ENCODE results near the gene HES2. TPM values are rescaled to one million over a fixed set of nuclear protein-coding genes. Genes with fewer than 3 reads are reported as not detected.

The HES2 gene, protein sequence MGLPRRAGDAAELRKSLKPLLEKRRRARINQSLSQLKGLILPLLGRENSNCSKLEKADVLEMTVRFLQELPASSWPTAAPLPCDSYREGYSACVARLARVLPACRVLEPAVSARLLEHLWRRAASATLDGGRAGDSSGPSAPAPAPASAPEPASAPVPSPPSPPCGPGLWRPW
- total RNA-seq: not detected
- long read RNA-seq: 0 reads

GRCh38 chr1:6419804-6420453 is at the start of gene HES2:
Gene HES2, minus strand, starts transcription at chr1:6419919. Its CDS starts 99 bp downstream, at chr1:6419820.
- ATAC-seq: no peak
- DNase-seq (ENCODE audit: missing footprints): no peak
- intact Hi-C loops (cut with DNase I): no loop called here

DNA sequence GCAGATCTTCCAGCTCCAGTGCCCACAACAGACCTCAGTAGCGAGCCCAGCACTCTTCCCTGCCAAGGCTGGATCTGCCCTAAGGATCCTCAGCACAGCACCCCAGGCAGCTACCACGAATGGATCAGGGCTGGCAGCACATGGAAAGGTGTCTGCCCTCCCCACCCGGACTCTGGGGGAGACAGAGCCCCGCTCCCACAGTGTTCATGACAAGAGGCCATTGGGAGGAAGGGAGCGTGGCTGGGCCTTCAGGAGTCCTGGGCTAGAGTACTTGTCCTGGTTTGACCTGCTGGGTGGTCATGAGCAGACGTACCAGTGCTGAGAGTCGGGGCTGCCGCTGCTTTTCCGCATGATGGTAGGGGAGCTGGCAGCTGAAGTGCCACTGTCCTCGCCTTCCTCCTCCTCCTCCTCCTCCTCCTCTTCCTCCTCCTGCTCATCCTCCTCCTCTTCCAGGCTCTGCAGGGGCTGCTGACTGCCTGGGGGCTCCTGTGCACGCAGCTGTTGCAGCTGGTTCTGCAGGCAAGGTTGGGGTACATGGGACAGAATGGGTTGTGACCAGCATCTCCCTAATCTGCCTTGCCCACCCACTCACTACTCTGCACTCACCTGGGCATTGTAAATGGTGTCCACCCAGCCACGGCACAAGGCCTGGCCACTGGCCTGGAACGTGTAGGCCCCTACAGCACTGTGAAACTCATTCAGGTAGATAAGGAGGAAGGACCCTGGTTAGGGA is 49.2 kb upstream of the HES2 start:
- ATAC-seq: no peak

GRCh38 chr1:6467744-6468688 is 48.3 kb upstream of the HES2 start:
- intact Hi-C loops (cut with DNase I): no loop called here
- ATAC-seq: no peak
- DNase-seq (ENCODE audit: missing footprints): no peak

More for the DNA sequence above, 49.2 kb upstream of the HES2 start:
- intact Hi-C loops (cut with DNase I): no loop called here
- no peak for DNase-seq (ENCODE audit: missing footprints)

DNA sequence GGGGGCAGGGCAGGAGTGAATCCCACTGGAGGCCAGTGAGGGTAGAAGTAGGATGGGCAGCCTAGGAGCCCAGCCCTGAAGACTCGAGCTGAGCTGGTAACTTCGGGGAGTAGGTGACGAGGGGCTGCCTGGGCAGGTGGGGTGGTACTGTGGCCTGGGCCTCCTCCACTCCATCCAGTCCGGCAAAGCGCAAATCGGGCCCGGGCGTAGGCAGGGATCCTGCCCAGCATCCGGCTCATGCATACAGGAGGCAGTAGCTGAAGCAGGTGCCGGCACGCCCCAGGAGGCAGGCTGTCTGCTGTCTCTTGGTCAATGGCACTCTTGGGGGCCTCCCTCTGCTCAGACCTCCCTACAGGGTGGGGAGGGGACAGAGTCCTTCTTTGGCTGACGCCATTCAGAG is 47.5 kb upstream of the HES2 start:
- ATAC-seq (no peak), DNase-seq (ENCODE audit: missing footprints) (no peak)

GRCh38 chr1:6466751-6467150 is 47.0 kb upstream of the HES2 start:
- ATAC-seq: no peak
- intact Hi-C loops (cut with DNase I): no loop called here

More for the DNA sequence above, 47.5 kb upstream of the HES2 start:
- intact Hi-C loops (cut with DNase I): no loop called here

DNA sequence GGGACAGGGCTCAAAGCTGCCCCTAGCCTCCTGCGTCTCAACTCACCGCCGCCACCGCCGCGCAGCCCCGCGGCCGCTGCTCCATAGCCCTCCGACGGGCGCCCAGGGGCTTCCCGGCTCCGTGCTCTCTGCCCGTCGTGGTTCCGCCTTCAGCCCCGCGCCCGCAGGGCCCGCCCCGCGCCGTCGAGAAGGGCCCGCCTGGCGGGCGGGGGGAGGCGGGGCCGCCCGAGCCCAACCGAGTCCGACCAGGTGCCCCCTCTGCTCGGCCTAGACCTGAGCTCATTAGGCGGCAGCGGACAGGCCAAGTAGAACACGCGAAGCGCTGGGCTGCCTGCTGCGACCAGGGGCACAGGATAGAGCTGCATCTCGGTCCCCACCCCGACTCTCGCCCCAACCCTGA is 46.3 kb upstream of the HES2 start, which contains the start of gene TNFRSF25:
Gene TNFRSF25 (minus strand): TSS at position 151 of the 400 bp plus-strand sequence. CDS start 66 bp downstream, at position 85.
- intact Hi-C loops (cut with DNase I): no loop called here
- ATAC-seq: no peak
- no peak for DNase-seq (ENCODE audit: missing footprints)

More at GRCh38 chr1:6466751-6467150, 47.0 kb upstream of the HES2 start:
- no peak for DNase-seq (ENCODE audit: missing footprints)

GRCh38 chr1:6465461-6466005 is 45.8 kb upstream of the HES2 start:
- no peak for DNase-seq (ENCODE audit: missing footprints)
- intact Hi-C loops (cut with DNase I): no loop called here
- no peak for ATAC-seq

- ATAC-seq: no peak
- intact Hi-C loops (cut with DNase I): no loop called here
- DNase-seq (ENCODE audit: missing footprints): no peak
Observed at GRCh38 chr1:6464915-6465314, 45.2 kb upstream of the HES2 start.

- DNase-seq (ENCODE audit: missing footprints) (no peak), ATAC-seq (peak; percentile 63)
- intact Hi-C loops (cut with DNase I): no loop called here
Observed at GRCh38 chr1:6464514-6464836, 44.8 kb upstream of the HES2 start.

GRCh38 chr1:6463120-6463412 is 43.3 kb upstream of the HES2 start:
- intact Hi-C loops (cut with DNase I): no loop called here

GRCh38 chr1:6462412-6463119 is 42.8 kb upstream of the HES2 start:
- DNase-seq (ENCODE audit: missing footprints): no peak
- intact Hi-C loops (cut with DNase I): no loop called here
- no peak for ATAC-seq

More at GRCh38 chr1:6463120-6463412, 43.3 kb upstream of the HES2 start:
- DNase-seq (ENCODE audit: missing footprints): no peak
- no peak for ATAC-seq

DNA sequence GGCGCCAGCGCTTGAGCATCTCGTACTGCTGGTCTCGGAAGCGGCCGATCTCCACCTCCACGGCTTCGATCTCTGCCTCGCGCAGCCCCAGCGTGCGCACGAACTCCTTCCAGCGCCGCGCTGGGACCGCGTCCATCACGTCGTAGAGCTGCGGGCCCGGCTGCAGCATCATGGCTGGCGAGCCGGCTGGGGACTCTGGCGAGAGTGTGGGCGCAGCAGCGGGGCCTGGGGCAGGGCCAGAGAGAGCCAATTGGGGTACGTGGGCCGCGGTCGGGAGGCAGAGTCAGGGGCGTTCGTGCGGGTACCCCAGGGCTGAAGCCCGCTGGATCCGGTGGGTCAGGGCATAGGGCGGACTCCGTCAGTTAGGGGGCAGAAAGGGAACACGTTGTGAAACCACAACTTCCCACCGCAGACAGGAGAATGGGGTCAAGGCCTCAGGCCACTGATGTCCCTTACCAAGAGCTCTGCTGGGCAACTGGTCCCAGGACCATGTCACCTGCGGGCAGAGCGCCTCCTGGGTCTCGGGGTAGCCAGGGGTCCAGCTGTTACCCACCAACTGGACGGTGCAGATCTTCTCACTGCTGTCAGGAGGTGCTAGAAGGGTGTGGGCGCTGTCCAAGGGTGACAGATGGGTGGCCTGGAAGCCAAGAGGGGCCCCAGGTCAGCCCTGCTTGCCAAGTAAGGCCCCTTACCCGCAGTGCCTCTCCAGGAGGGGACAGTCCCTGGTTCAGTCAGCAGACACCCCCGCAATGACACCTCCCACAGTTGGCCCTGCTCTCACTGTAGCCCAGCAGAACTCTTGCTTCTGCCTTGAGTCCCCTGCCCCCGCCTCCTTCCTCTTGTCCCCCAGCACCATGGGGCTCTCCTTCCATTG is 42.1 kb upstream of the HES2 start:
- DNase-seq (ENCODE audit: missing footprints): no peak
- ATAC-seq: no peak
- intact Hi-C loops (cut with DNase I): no loop called here

DNA sequence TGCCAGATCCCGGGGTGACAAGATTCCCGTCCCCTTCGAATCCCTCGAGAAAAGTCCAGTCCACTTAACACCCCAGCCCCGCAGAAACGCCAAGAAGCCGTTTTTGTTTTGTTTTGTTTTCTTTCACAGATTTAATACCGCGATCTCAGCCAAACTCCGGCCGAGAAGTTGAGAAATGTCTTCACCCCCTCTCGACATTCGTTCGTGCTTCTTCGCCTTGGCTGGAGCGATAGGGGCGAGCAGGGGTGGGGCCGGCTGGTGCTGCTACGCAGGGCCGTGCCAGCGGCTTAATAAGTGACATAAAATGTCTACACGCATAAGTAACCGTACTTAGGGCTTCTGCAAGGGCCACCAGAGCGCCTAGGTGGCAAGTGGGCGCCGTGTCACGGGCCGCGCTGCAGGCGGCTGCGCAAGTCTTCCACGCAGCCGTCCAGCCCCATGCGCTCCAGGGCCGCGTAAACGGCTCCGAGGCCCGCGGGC is 41.4 kb upstream of the HES2 start:
- intact Hi-C loops (cut with DNase I): no loop called here
- ATAC-seq (peak; percentile 24), DNase-seq (ENCODE audit: missing footprints) (no peak)

DNA sequence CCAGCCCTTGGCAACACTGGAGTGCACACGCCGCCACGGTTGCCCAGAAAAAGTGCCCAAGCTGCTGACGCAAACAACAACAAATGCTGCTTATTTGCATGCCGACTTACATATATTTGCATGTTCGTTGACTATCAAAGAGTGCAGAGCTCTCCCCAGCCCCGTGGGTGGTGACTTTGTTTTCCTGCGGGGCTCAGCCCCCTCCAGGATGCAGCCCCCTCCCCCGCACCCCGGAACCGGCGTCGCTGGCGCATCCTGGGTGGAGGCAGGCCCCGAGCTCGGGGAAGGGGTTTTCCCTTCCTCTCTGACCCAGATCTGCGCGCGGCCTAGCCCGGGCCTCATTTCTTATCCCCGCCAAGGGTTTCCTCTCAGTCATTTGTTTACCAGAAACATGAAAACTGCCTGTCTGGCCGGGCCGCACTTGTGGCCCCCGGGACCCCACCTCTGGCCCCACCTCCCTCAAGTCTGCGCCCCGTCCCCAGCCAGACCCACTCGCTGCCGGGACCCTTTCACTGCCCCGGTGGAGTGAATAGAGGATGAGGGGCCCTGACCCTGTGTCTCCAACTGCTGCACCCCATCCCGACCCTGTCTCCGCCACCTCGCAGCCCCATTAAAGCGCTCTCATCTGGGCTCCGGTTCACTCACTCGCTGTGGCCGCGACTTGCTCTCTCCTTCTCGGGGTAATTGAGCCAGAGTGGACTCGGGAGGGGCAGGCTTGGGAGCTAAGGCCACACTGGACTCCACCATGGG is 40.8 kb upstream of the HES2 start:
- DNase-seq (ENCODE audit: missing footprints) (no peak), ATAC-seq (no peak)
- intact Hi-C loops (cut with DNase I): no loop called here

- DNase-seq (ENCODE audit: missing footprints) (no peak), ATAC-seq (no peak)
- intact Hi-C loops (cut with DNase I): no loop called here
Observed at GRCh38 chr1:6459850-6460265, 40.1 kb upstream of the HES2 start.

GRCh38 chr1:6456800-6457466 is 37.2 kb upstream of the HES2 start:
- ATAC-seq (no peak), DNase-seq (ENCODE audit: missing footprints) (no peak)
- intact Hi-C loops (cut with DNase I): no loop called here
